Colonic mucosa (tissue), 4 donors: Measurements from ENCODE around the gene SOX10. TPM values are rescaled to one million over a fixed set of nuclear protein-coding genes. Genes with fewer than 3 reads are reported as not detected.

Experiments
- DNase-seq: peaks from one replicate; pipeline ENCODE4 v3.0.0-alpha.2; 2020
- H3K27ac ChIP-seq: fragments of 200-600 bp; one replicate; pipeline ENCODE4 v1.8.0; 2021
- H3K27me3 ChIP-seq: fragments of 200-600 bp; one replicate; pipeline ENCODE4 v1.8.0; 2021
- H3K36me3 ChIP-seq: fragments of 200-600 bp; one replicate; pipeline ENCODE4 v1.8.0; 2021
- H3K4me1 ChIP-seq: fragments of 200-600 bp; one replicate; pipeline ENCODE4 v1.8.0; 2021; ENCODE audit warnings: mild to moderate bottlenecking
- H3K4me3 ChIP-seq: fragments of 200-600 bp; one replicate; pipeline ENCODE4 v1.8.0; 2021
- H3K9ac ChIP-seq, 2 donors: one replicate each; pipeline ENCODE4 v1.7.0; 2013; ENCODE audit warnings: control low read depth in 2 of 2, low read depth in 2 of 2, low read length in 2 of 2
- H3K9me3 ChIP-seq: fragments of 200-600 bp; one replicate; pipeline ENCODE4 v1.8.0; 2021
- intact Hi-C: fragments of 100-400 bp; cut with DNase I; formaldehyde crosslinking; loops from one replicate; pipeline ENCODE4 v1.14.1; 2022
- total RNA-seq, 2 donors: library from RNA; stranded (reverse); fragmentation: NEBNext Ultra II Directional in 1 of 2; extraction: Animal tissue kit (Norgen Biotek cat#: 25700) in 1 of 2; gene quantifications; one replicate each; pipeline ENCODE4 v1.2.1, GENCODE V29; 2021
- TF ChIP-seq, protein P1 (sequence below): fragments of 200-600 bp; IDR thresholded peaks from one replicate; pipeline ENCODE4 v1.8.0; 2022; ENCODE audit warnings: antibody characterized with exemption, mild to moderate bottlenecking
- donor health status: healthy.
- donor health status: DM: no; HTN: no; CAD: no.
- donor health status: DM: no; HTN: no; CAD: no.

The SOX10 gene
- total RNA-seq, 2 donors from 2014 or later = 0.57 to 3.4 TPM

DNA sequence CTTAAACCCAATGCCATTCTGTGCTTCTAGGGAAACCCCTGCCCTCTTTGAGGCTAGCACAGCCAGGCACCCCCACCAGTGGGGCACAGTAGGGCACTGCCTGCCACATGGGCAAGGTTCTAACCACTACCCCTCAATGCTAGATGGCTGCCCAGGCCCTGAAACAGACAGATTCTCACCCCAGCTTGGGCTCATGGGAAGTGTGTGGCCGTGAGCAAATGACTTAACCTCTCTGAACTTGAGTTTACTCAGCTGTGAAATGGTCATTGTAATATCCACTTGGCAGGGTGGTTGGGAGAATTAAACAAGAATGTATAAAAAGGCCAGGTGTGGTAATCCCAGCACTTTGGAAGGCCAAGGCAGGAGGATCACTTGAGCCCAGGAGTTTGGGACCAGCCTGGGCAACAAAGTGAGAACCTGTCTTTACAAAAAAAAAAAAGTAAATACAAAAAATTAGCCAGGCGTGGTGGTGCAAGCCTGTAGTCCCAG, 53.4 kb downstream of the SOX10 start:
- Histone ChIP-seq H3K27me3 (no peaks in the 10 kb centered on the region), H3K9ac (no peak overlapping the region), H3K27ac (no peak overlapping the region), H3K4me1 (peaks cover 4% of the 10 kb centered on the region), H3K9me3 (no peaks in the 10 kb centered on the region), H3K36me3 (peaks cover 5% of the 10 kb centered on the region), H3K4me3 (no peak overlapping the region)
- intact Hi-C loops = no loop called here
- TF ChIP-seq, protein P1, sequence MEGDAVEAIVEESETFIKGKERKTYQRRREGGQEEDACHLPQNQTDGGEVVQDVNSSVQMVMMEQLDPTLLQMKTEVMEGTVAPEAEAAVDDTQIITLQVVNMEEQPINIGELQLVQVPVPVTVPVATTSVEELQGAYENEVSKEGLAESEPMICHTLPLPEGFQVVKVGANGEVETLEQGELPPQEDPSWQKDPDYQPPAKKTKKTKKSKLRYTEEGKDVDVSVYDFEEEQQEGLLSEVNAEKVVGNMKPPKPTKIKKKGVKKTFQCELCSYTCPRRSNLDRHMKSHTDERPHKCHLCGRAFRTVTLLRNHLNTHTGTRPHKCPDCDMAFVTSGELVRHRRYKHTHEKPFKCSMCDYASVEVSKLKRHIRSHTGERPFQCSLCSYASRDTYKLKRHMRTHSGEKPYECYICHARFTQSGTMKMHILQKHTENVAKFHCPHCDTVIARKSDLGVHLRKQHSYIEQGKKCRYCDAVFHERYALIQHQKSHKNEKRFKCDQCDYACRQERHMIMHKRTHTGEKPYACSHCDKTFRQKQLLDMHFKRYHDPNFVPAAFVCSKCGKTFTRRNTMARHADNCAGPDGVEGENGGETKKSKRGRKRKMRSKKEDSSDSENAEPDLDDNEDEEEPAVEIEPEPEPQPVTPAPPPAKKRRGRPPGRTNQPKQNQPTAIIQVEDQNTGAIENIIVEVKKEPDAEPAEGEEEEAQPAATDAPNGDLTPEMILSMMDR = peak; percentile 6
- no peak for DNase-seq

DNA sequence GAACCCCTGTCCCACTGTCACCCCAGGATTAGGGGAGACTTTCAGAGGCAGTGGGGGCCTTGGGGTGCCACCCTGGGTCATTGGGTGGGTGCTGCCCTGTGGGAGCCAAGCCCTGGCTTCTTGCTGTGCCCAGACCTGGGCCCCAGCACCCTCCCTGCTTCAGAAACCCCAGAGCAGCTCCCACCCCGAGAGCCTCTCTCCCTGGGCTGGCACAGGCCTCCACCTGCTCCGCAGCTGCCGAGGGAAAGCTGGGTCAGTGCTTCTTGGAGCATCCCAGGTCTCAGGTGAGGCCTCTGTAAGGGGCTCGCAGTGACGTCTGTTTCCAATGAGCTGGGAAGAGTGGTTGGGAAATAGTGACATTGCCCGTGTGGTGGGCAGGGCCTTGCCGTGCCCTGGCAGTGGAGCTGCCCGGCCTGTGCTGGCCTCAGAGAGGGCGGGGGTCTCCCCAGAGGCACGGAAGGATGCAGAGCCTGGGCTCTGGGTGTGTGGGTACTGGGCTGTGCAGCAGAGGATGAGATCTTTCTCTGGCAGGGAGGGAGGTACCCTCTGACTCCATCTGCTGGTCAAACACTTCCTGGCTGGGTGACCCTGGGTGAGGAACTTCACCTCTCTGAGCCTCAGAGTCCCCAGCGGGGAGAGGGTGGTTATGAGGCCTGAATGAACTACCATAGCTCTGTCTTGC, 53.9 kb downstream of the SOX10 start:
- peaks cover 6% of the 10 kb centered on the region for H3K36me3 ChIP-seq
- H3K9me3 ChIP-seq = no peaks in the 10 kb centered on the region
- TF ChIP-seq, protein P1 = peak; percentile 27
- H3K27ac ChIP-seq = no peak overlapping the region
- intact Hi-C loops = no loop called here
- H3K9ac ChIP-seq = no peak overlapping the region
- peaks cover 4% of the 10 kb centered on the region for H3K4me1 ChIP-seq
- no peaks in the 10 kb centered on the region for H3K27me3 ChIP-seq
- H3K4me3 ChIP-seq = no peak overlapping the region
- no peak for DNase-seq

DNA sequence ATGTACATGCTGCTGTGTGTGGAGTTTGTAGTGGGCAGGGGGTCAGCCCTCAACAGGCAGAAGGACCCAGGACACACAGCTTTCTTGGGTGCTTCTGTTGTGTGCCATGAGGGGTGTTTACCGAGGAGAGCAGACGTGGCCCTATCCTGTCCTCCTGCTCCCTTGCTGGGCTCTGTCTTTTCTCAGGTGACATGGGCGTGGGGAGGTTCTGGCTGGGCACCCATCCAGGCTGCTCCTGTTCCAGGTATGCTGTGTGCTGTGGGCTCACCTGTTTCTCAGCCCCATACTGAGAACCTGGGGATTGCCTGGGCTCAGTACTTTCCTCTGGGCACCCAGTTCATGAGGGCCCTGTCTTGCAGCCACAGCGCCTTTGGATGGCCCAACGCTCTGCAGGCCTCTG, 55.0 kb downstream of the SOX10 start:
- Histone ChIP-seq H3K4me1 (peaks cover 4% of the 10 kb centered on the region), H3K9me3 (no peaks in the 10 kb centered on the region), H3K27me3 (no peaks in the 10 kb centered on the region), H3K36me3 (peaks cover 11% of the 10 kb centered on the region), H3K9ac (no peak overlapping the region), H3K27ac (no peak overlapping the region), H3K4me3 (no peak overlapping the region)
- intact Hi-C loops = no loop called here
- DNase-seq = no peak
- TF ChIP-seq, protein P1 = no peak

DNA sequence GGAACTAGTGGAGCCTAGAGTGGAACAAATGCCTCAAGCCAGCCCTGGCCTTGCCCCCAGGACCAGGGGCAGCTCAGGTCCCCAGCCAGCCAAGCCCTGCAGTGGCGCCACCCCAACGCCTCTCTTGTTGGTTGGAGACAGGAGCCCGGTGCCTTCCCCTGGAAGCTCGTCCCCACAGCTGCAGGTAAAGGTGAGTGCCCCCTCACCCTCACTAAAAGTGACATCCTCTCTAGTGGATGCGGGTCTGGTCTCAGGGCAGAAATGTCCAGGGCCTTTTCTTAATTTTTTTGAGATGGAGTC, 56.8 kb downstream of the SOX10 start:
- no peak for DNase-seq
- H3K9me3 ChIP-seq = no peaks in the 10 kb centered on the region
- no peaks in the 10 kb centered on the region for H3K27me3 ChIP-seq
- no peaks in the 10 kb centered on the region for H3K4me1 ChIP-seq
- no peak overlapping the region for H3K4me3 ChIP-seq
- no peak overlapping the region for H3K9ac ChIP-seq
- TF ChIP-seq, protein P1 = no peak
- no peak overlapping the region for H3K27ac ChIP-seq
- intact Hi-C loops = no loop called here
- peaks cover 11% of the 10 kb centered on the region for H3K36me3 ChIP-seq

DNA sequence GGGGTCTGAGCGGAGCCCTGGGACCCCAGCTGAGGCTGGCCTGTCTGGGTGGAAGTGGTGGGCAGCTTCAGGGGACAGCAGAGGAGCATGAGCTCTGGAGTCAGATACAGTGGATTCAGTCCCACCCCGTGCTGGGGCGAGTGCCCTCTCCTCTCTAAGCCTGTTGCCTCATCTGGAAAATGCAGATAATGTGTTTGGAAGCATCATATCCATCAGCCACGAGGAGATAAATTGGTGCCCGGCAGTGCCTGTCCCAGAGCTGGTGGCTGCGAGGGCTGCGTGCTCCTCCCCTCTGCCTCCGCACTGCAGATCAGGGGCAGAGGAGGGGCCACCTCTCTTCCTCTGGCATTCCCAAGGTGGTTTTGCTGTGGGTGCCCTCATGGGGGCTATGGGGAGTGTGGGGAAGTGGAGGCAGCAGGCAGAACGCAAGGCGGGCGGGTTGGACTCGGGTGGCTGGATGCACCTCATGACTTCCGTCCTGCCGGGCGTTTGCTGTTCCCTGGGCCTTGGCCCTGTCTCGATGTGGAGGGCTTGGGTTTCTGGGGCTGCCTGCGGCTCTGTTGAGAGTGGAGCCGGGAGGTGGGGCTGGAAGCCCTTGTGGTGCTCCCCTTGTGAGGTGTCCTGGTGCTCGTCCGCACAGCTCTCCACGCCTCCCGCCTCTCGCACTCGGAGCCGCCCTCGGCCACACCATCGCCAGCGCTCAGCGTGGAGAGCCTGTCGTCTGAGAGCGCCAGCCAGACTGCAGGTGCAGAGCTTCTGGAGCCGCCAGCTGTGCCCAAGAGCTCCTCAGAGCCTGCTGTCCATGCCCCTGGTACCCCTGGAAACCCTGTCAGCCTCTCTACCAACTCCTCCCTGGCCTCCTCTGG, 57.4 kb downstream of the SOX10 start:
- no peak overlapping the region for H3K4me3 ChIP-seq
- DNase-seq = no peak
- H3K27ac ChIP-seq = no peak overlapping the region
- intact Hi-C loops = no loop called here
- H3K36me3 ChIP-seq = peaks cover 11% of the 10 kb centered on the region
- no peak overlapping the region for H3K9ac ChIP-seq
- H3K27me3 ChIP-seq = no peaks in the 10 kb centered on the region
- TF ChIP-seq, protein P1 = no peak
- no peaks in the 10 kb centered on the region for H3K4me1 ChIP-seq
- H3K9me3 ChIP-seq = no peaks in the 10 kb centered on the region
